ENCODE measurements around the gene EPN3. TPM values are rescaled to one million over a fixed set of nuclear protein-coding genes. Genes with fewer than 3 reads are reported as not detected.

The EPN3 gene
- total RNA-seq: under 0.01 and 0.09 TPM in 2 replicates

GRCh38 chr17:50532452-50533024 is at the start of gene EPN3:
Gene EPN3, plus strand, starts transcription at chr17:50532735. Its CDS starts 3,822 bp downstream, at chr17:50536557.

GRCh38 chr17:50507871-50508572 is 24.5 kb upstream of the EPN3 start, which contains the start of gene MYCBPAP:
Gene MYCBPAP, plus strand, starts transcription at chr17:50508439. Its CDS starts 236 bp downstream, at chr17:50508675.

GRCh38 chr17:50547035-50547735 is 14.7 kb downstream of the EPN3 start, which contains the start of gene SPATA20:
Gene SPATA20, plus strand, starts transcription at chr17:50547174. Its CDS starts 35 bp downstream, at chr17:50547209.

GRCh38 chr17:50560185-50560824 is 27.8 kb downstream of the EPN3 start, which contains the start of gene CACNA1G:
Gene CACNA1G, plus strand, starts transcription at chr17:50560715. Its CDS starts 745 bp downstream, at chr17:50561460.

Other genes with a start within 250 kb of the EPN3 start
- 28.8 and 39.6 TPM in 2 replicates for gene XYLT2, start 186.6 kb upstream of the EPN3 start, total RNA-seq
- gene MRPL27, start 159.6 kb upstream of the EPN3 start, total RNA-seq: 54.5 and 68.1 TPM in 2 replicates
- gene EME1, start 159.5 kb upstream of the EPN3 start, total RNA-seq: 3.6 and 4.0 TPM in 2 replicates
- gene LRRC59, start 135.2 kb upstream of the EPN3 start, total RNA-seq: 162 and 203 TPM in 2 replicates
- gene ACSF2, start 106.5 kb upstream of the EPN3 start, total RNA-seq: 13.8 and 17.3 TPM in 2 replicates
- gene CHAD, start 63.9 kb upstream of the EPN3 start, total RNA-seq: not detected in 2 replicates
- gene RSAD1, start 53.9 kb upstream of the EPN3 start, total RNA-seq: 17.4 and 18.9 TPM in 2 replicates
- 0.18 and 1.1 TPM in 2 replicates for gene MYCBPAP, start 24.3 kb upstream of the EPN3 start, total RNA-seq
- gene SPATA20, start 14.4 kb downstream of the EPN3 start, total RNA-seq: 37.8 and 41.0 TPM in 2 replicates
- not detected in 2 replicates for gene CACNA1G, start 28.0 kb downstream of the EPN3 start, total RNA-seq
- gene ABCC3, start 102.1 kb downstream of the EPN3 start, total RNA-seq: 4.6 and 15.8 TPM in 2 replicates
- gene ANKRD40, start 175.2 kb downstream of the EPN3 start, total RNA-seq: 26.6 and 28.0 TPM in 2 replicates
- 24.0 and 33.5 TPM in 2 replicates for gene LUC7L3, start 186.9 kb downstream of the EPN3 start, total RNA-seq
- not detected in 2 replicates for gene ANKRD40CL, start 234.8 kb downstream of the EPN3 start, total RNA-seq

Data from endothelial cell of coronary artery (primary cell).